ENCODE results near the gene SORBS1.
A peak's percentile ranks its signal among the peaks of the same experiment; 100 is the strongest.

Gene SORBS1

GRCh38 chr10:95334805-95335144, 226.4 kb downstream of the SORBS1 start:
- DNase-seq = no peak

DNA sequence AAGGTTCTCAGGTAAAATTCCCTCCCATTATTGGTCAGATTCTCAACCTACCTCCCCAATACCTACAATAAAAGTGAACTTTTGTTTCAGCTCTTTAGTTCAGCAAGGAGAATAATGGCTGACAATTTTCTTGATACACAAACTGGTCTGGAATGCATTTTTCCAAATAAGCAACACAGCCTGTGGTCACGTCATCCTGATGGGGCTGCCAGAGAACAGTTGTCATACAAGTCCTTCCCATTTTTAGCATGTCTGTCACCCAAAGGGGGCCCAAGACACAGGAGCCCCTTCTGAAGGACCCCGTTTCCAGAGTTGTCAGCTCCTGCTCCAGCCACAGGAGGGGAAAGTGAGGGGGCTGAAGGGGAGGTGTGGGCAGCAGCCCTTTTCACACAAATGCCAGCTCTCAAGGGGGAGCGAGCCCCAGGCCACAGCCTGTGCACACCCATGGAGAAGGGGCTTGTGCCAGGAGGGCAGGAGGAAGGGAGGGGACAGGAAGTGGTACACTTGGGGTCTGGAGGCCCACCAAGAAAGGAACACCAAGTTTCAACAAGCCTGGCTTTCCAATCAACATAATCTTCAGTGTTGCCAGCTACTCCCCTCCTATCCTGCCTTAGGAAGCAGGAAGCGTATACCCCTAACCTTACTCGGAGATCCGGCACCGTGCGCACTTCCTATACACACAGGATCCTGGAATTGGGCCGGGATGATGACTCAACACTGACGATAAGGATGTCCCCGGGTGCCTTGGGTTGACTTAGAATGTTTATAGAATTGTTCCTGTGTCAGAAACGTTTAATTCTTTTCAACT, 227.0 kb downstream of the SORBS1 start:
- DNase-seq = no peak

DNA sequence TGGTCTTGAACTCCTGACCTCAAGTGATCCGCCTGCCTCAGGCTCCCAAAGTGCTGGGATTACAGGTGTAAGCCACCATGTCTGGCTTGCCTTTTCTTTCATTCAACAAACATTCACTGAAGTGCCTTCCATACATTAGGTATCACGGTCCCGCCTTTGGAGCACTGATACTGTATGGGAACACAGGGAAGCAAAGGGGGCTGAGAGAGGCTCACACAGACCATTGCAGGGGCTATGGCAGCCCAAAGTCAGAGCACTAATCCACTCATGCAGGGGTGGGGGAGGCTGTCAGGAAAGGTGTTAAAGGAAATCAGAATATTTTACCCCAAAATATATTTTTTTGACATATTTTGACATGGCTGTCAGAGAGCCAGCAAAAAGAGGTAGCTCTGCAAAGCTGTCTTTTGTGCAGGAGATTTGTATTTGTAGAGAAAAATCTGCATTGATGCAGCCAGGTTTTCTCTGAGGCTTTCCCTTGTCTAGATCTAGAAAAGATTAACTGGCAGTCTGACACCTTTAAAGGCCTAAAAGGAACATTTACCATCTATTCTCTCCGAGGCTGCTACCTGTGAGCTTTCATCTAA, 228.4 kb downstream of the SORBS1 start:
- no peak for DNase-seq

- no peak for DNase-seq
These were observed 229.5 kb downstream of the SORBS1 start for GRCh38 chr10:95331596-95332130.

- no peak for DNase-seq
These were observed 230.2 kb downstream of the SORBS1 start for GRCh38 chr10:95330966-95331453.

DNA sequence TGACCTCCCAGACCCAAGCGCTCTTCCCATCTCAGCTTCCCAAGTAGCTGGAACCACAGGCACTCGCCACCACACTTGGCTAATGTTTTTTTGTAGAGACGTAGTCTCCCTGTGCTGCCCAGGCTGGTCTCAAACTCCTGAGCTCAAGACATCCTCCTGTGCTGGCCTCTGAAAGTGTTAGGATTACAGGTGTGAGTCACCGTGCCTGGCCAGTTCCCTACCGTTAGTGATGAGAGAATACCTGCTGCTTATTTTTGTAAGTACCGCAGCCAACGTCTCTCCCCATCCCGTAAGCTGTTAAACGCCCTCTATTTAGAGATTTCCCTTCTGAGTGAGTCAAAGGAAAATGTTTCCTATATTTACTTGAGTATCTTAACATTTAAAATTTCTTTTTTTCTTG, 231.9 kb downstream of the SORBS1 start:
- no peak for DNase-seq

GRCh38 chr10:95328013-95328412, 233.2 kb downstream of the SORBS1 start:
- DNase-seq = no peak

DNA sequence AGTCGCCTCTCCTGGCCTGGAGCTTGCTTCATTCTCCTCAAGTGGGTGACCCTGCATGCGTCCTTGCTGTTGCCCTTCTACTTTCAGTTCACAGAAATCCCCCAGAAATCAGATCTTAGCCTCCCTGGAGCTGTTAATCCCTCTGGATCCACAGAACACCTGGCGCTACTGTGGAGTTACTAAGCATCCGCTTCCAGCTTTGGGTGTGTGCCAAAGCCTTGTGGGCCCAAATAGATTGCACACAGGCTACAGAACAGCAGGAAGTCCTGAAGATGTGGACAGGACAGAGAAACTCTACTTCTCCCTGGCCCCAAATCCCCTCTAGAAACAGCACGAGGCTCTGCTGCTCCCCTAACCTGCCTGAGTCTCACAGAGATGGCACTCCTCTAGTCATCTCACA, 233.8 kb downstream of the SORBS1 start:
- DNase-seq = no peak

DNA sequence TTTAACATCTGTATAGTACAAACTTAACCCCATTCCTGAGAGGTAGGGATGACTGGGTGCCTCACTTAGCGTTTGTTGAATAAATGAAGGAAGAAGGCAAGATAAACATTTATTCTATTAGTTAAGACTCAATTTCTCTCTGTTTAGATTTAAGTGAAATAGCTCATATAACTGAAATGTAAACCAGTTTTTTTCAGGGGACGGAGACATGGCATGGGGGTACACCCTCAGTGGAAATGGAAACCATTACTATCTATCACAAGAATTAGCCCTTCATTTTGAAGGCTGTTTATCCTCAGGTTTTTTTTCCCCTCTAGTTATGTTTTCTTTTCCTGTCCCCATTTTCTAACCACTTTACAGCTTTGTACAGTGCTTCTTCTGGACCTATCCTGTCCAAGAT, 234.8 kb downstream of the SORBS1 start:
- DNase-seq = no peak

GRCh38 chr10:95325863-95326262, 235.3 kb downstream of the SORBS1 start:
- DNase-seq = no peak

- DNase-seq = no peak
These were observed 236.5 kb downstream of the SORBS1 start for GRCh38 chr10:95324436-95325268.

GRCh38 chr10:95321554-95322301, 239.4 kb downstream of the SORBS1 start:
- DNase-seq = no peak

- no peak for DNase-seq
These were observed 241.9 kb downstream of the SORBS1 start for GRCh38 chr10:95319239-95319638.

- DNase-seq = no peak
These were observed 245.7 kb downstream of the SORBS1 start for GRCh38 chr10:95315509-95315908.

DNA sequence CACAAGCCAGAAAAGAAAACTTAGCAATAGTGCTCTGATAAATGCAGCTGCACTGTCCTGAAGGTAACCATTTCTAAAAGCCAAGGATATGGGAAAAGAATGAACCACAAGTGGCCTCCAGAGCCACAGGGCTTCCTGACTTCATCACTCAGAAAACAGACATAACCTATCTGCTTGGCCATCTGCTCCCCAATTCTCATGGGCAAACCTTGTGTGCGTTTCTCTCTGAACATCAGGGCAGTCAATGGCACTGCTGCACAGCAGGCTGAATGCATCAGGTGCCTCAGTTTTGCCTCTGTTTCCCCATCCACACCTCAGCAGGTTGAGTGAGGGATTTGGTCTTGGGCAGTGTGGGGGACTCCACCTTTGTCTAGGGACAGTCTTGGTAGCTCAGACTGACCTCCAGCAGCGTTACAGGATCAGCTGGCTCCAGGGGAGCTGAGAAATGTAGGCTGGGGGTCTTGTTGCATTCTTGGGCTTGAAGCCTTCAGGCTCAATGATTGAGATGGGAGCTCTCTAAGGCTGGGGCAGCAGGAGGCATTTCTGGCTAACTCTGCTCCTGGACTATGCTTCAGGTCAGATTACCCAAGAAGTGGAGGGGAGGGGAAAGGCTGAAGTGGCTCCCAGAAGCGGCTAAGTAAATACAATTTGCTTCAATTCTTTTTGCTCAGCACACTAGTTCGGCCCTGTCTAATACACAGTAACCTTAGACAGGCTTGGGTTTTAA, 246.8 kb downstream of the SORBS1 start:
- no peak for DNase-seq

DNA sequence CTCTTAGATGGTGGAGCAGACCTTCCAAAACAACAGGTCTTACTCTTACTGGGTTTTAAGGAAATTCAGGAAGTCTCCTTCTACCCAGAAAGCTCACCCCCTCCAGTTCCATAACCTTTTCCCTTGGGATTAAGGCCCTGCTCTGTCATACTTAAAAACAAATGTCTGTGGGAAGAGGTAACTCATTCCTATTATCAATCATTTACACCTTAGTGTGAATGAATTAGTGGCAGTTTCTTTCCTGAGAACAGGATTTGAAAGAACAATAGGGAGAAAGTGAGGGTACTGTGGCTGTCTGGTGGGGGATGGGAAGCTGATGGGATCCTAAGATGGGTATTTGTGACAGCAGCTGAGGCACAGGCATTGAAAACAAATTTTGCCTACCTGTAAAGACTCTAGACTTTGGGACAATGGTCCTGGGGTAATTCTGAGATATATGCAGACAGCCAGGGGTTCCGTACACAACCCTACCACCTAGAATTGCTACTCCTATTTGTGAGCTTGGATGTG, 248.1 kb downstream of the SORBS1 start:
- no peak for DNase-seq

DNA sequence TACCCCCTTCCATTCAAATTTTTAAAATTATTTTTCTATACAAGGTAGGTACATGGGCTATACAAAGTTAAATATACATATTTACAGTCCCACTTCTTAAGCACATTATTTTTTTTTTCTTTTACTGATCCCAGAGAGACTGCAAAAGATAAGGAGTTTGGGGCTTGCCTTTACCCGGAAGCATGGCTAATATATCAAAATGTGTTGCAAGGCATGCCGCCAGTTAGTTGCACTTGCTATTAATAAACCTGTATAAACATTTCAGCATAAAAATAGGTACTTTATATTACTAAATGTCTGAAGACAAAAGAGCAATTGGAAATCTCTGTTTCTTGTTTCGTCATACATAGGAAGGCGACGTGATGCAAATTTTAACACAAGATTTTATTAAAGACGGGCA, 248.9 kb downstream of the SORBS1 start:
- DNase-seq = no peak

DNA sequence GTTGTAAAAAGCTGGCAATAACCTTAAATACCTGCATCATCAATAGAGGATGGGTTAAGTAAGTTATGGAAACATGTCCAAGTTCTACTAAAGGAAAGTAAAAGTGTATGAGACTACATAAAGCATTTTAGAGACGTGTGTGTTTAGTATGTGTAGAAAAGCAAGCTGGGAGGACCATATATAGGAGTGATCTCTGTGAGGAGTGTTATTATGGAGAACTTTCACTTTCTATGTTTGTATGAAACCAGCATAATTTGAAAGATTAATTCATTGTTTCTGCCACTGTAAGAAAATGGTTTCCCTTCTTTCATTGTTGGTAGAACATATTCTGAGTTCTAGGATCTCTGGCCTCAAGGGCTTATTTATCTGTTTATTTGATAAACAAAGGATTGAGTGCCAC, 251.2 kb downstream of the SORBS1 start:
- DNase-seq = no peak

GRCh38 chr10:95308389-95309302, 252.5 kb downstream of the SORBS1 start:
- DNase-seq = peak; percentile 56 to 60

GRCh38 chr10:95306851-95307250, 254.3 kb downstream of the SORBS1 start:
- no peak for DNase-seq

DNA sequence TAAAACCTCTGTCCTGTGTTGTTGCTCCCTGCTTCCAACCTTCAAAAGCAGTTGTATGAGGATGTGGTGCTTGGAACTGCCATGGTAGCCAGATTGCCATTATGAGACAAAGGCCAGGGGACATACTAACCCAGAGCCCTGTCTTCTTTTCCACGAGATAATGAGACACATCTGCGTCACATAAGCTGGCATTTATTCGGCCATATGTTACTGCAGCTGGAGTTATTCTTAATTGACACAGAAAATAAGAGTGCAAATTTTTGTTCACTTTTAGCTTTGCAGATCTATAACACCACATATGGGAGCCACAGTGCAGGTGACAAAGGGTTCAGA, 254.9 kb downstream of the SORBS1 start:
- no peak for DNase-seq
